T-helper 2 cell treated with Interferon-gamma antibody and Interleukin-4, amounts not matched to agents 100 ng/mL and 5 ng/mL, for 36 hours (primary cell): Measurements from ENCODE around the gene TMCC1. TPM values are rescaled to one million over a fixed set of nuclear protein-coding genes. Genes with fewer than 3 reads are reported as not detected.
"Not testable (repeated sequence)": the region's sequence is repeated elsewhere in the genome, so short reads cannot be mapped to it uniquely, and the experiment has no call there.

Experiments used
- intact Hi-C: fragments of 100-400 bp; cut with micrococcal nuclease; formaldehyde crosslinking; loops from one replicate; pipeline ENCODE4 v1.15.1; 2023
- total RNA-seq: library from RNA; stranded (reverse); gene quantifications from 2 replicates; pipeline ENCODE4 v1.2.3, GENCODE V29; 2022

TMCC1 gene
- total RNA-seq, 1 donor from 2014 or later: 16.8 TPM

GRCh38 chr3:129689036-129689435, 204.5 kb downstream of the TMCC1 start:
- intact Hi-C loops: no loop called here

DNA sequence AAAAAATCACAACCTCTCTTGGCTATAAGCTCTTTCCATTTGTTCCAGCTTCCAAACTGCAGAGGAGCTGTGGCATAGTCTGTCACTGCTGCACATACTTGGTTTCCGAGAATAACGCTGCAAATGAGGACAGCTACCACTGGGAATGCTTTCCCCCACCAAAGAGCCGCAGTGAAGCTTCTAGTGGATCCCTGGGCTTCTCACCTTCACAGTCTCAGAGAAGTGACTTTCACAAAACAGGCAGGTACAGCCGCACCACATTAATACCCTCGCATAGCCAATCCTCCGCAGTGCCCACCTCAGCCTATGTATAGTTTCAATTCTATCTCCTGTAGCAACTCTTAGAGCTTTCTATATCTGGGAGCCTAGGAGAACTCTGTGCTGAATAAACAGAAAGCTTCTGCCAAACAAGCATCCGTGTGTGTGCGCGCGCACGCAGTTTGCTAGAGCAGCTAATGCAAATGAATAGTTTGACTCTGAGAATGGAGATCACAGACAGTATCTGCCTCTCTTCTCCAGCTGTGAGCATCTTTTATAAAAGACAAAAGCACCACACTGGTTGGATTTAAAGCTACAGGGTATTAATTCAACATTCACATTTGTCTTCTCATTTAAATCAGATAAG, 205.1 kb downstream of the TMCC1 start:
- intact Hi-C loops: no loop called here

- intact Hi-C loops: no loop called here
These were observed 205.9 kb downstream of the TMCC1 start for GRCh38 chr3:129687586-129688125.

GRCh38 chr3:129686941-129687340, 206.6 kb downstream of the TMCC1 start:
- intact Hi-C loops: no loop called here

DNA sequence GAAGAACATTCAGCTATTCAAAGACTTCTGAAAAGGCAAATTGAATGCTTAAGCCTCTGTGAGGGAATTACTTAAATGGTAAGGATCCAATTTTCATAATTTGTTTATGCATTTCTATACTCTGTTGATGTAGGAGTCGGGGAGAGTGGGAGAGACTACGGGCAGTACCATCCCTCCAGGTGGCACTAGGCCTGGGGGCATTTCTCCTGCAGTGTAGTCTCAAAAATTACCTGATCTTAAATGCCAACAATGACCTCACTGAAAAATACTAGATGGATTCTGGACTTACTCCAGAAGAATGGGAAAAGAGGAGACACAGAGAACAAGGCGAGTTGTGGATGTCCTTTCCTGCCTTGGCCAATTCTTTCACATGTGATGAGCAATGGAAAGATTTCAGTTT, 209.2 kb downstream of the TMCC1 start:
- intact Hi-C loops: no loop called here

DNA sequence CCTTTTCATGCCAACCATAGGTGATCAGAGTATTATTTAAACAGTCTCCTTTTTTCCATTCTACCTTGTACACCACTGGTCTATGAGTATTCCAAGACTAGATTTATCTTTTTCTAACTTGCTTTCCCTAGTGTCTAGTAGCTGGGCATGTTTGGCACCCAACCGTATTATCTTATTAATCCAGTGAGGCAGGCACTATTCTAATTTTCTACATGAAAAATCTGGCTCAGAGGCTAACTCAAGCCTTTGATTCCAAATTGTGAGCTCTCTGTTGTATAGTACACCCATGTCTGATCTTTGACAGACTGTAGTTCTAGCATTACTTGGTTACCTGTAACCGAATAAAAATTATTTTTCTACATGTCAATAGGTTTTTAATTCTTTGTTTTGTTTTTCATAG, 210.3 kb downstream of the TMCC1 start:
- intact Hi-C loops: no loop called here

GRCh38 chr3:129676985-129677384, 216.5 kb downstream of the TMCC1 start:
- intact Hi-C loops: no loop called here

- intact Hi-C loops: not testable (repeated sequence)
These were observed 218.8 kb downstream of the TMCC1 start for GRCh38 chr3:129674798-129675123.

DNA sequence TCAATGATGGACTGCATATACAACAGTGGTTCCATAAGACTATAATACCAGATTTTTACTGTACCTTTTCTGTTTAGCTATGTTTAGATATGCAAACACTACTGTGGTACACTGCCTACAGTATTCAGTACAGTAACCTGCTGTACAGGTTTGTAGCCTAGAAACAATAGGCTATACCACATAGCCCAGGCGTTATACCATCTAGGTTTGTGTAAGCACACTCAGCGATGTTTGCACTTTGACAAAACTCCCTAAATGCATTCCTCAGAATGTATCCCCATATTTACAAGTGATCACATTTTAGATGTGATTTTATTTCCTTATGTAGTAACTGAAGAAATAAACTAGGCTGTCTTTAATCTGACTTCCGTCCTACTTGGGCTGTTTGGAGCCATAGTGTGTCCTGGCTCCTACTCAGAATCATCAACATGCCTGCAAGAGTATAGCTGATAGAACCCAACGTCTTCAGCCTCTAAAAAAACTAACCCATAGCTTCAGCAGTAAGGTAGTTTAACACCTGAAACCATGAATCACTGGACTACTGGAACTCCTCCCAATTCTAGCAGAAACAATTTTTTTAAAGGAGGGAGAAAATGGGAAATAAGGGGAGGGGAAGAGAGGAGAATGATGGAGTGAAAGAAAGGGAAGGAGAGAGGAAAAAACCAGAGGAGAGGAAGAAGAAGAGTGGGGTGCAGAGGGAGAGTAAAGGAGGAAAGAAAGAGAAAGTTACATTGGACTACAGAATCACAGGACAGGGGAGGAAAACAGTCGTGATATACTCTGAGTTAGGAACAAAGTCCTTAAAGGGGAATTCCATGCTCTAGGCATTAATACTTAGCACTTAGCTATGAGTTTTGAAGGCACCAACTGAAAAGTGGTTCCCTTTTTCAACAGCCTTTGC, 219.4 kb downstream of the TMCC1 start:
- intact Hi-C loops: no loop called here

DNA sequence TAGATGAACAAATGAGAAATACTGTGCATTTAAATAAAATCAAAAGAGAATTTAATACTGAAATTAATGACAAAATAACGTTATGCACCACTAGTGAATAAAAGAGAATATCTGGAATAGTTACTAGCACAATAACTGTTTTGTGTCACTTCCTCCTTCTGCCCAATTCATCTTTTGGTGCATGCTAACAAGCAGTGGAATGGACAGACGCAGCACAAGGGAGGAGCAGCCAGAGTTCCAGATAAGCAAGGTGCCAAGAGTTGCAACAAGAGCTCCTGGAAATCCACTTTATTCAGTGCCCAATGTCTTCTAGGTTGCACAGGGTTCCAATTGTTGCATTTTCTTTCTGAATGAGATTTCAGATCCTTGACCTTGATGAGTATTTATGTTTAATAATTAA, 220.5 kb downstream of the TMCC1 start:
- intact Hi-C loops: no loop called here

- intact Hi-C loops: no loop called here
These were observed 221.1 kb downstream of the TMCC1 start for GRCh38 chr3:129672412-129672811.

DNA sequence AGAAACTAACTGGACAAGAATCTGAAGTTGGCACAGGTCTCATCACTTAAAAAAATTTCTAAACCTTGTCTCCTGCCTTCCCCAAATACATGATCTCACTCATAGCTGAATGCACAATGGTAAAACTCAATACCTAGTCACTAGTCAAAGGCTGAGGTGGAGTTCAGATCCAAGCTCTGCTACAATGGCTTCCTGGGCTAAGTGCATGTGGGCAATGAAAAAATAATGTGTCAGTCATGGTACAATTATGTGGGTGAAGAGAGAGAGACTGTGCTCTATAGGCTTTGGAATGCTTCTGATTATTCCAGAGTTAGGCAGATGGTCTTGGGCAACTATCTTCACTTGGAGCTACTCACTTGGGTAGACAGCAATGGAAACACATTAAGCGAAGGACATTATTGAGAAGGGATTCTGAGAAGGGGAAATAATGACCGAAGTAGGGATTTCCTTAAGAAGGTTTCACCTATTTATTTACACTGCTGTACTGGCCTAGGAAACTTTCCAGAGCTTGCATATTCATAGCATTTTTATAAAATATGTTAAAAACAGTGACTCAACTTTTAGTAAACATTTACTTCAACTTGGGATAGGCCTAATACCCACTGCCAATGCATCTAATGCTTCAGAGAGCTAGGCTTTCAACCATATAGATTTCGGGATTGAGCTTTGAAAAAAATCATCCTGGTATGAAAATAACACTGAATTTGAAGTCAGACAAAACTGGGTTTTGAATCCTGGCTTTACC, 228.3 kb downstream of the TMCC1 start:
- intact Hi-C loops: no loop called here

- intact Hi-C loops: no loop called here
These were observed 229.4 kb downstream of the TMCC1 start for GRCh38 chr3:129663930-129664646.

DNA sequence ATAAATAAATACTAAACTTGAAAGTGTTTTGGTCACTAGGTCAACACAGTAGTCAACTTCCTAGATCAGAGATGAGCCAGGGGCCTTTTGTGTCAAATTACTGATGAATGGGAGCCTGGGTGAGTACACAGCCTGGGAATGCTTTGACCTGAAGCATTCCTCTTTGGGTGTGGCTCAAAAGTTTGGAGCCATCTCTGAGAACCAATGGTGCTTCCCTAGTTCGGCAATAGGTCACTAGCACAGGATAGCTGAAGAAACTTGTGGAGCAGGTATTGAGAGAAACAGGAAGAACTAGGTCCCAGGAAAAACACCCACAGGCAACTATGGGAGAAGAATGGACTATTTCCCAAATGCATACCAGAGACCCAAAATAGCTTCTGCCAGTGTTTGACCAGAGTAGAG, 230.5 kb downstream of the TMCC1 start:
- intact Hi-C loops: no loop called here

DNA sequence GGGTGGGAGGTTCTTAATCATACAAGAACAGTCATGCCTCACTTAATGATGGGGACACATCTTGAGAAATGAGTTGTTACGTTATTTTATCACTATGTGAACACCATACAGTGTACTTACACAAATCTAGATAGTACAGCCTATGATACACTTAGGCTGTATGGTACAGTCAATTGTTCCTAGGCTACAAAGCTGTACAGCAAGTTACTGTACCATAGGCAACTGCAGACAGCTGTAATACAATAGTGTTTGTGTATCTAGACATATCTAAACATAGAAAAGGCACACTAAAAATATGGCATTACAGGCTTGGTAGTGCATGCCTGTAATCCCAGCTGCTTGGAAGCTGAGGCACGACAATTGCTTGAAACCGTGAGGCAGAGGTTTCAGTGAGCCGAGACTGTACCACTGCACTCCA, 231.3 kb downstream of the TMCC1 start:
- intact Hi-C loops: no loop called here

GRCh38 chr3:129661766-129662165, 231.7 kb downstream of the TMCC1 start:
- intact Hi-C loops: no loop called here

GRCh38 chr3:129658110-129658843, 235.2 kb downstream of the TMCC1 start:
- intact Hi-C loops: no loop called here

DNA sequence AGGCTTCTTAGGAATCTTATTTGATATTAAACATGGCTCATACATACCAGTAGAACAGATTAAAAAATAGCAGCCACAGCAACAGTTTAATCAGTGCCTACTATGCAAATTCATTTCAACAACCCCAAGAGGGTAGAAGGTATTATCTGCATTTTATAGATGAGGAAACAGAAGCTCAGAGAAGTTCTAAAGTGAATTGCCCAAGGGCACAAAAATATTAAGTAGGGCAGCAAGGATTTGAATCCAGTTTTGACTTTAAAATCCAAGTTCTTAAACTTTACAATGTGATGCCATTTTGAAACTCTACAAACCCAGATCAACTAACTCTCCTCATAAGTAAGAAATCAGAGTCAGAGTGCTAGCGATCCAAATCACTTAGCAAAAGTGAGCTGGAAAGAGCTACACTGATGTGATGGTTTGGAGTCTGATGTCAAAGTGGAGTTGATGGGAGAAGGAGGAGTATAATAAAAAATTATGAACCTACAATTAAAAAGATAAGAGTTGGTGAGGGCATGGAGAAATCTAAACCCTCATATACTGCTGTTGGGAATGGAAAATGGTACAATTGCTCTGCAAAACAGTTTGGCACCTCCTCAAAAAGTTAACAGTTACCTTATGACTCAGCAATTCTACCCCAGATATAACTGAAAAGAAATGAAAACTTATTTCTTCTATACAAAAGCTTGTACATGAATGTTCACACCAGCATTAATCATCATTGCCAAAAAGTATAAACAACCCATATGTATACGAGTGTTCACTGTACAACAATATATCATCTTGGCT, 236.1 kb downstream of the TMCC1 start:
- intact Hi-C loops: no loop called here

- intact Hi-C loops: no loop called here
These were observed 236.8 kb downstream of the TMCC1 start for GRCh38 chr3:129656659-129657247.
